Thyroid gland (tissue), 4 donors: ENCODE results near the gene MON2.

Experiments
- CTCF ChIP-seq, 6 experiments: fragments of 200-600 bp in 3 of 6; fragments of 450-650 bp in 3 of 6; sonication (generic) in 3 of 6; IDR thresholded peaks; one replicate each; pipeline ENCODE4 v1.5.1; 2016 to 2019; ENCODE audit warnings: antibody characterized with exemption in 6 of 6, mild to moderate bottlenecking in 2 of 6, inconsistent platforms in 1 of 6, moderate library complexity in 1 of 6
- POLR2A ChIP-seq, 2 donors: fragments of 450-650 bp; IDR thresholded peaks; one replicate each; pipeline ENCODE4 v1.6.1; 2017; ENCODE audit warnings: antibody characterized with exemption in 2 of 2, mild to moderate bottlenecking in 2 of 2, moderate library complexity in 1 of 2

GRCh38 chr12:62434494-62435302, 31.9 kb upstream of the MON2 start:
- no peak for TF ChIP-seq CTCF (IDR thresholded peaks at IDR 0.05)
- no peak for TF ChIP-seq POLR2A (IDR thresholded peaks at IDR 0.05)
